GM12873 (cell line): ENCODE data around the gene PRR33.

ENCODE experiments used
- CTCF ChIP-seq: IDR thresholded peaks from 2 replicates; pipeline ENCODE4 v1.5.1; 2012; ENCODE audit warnings: low read depth, mild to moderate bottlenecking, moderate library complexity, low read length, control low read depth; ENCODE audit not compliant: insufficient read depth; ENCODE audit errors: missing control alignments

The PRR33 gene

DNA sequence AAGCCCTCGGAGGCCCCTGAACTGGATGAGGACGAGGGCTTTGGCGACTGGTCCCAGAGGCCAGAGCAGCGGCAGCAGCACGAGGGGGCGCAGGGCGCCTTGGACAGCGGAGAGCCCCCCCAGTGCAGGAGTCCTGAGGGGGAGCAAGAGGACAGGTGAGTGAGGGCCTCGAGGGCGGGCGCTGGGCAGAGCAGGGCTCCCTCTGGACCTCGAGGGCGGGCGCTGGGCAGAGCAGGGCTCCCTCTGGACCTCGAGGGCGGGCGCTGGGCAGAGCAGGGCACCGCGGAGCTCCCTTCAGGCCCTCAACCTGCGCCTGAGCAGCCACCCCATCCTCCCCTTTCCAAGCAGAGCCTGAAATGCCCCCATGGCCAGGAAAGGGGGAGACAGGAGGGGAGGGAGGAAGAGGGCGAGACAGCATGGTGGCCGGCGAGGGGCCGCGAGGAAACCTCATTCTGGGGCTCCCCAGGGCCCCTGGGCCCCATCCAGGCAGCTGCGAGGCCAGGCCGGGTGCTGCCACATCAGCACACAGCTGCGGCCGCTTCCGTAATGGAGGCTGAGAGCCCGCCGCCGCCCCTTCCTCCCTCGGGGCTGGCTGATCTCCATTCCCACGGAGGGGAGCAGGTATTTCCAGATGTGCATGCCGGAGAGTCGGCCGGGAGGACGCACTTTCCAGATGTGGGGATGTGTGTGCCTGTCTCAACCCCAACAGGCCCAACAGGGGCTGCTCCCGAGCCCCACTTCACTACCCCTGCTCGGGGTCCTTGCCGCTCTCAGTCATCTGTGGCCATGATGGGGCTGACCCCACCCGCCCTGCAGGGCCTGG is 10.0 kb downstream of the PRR33 start:
- TF ChIP-seq CTCF, result no peak

DNA sequence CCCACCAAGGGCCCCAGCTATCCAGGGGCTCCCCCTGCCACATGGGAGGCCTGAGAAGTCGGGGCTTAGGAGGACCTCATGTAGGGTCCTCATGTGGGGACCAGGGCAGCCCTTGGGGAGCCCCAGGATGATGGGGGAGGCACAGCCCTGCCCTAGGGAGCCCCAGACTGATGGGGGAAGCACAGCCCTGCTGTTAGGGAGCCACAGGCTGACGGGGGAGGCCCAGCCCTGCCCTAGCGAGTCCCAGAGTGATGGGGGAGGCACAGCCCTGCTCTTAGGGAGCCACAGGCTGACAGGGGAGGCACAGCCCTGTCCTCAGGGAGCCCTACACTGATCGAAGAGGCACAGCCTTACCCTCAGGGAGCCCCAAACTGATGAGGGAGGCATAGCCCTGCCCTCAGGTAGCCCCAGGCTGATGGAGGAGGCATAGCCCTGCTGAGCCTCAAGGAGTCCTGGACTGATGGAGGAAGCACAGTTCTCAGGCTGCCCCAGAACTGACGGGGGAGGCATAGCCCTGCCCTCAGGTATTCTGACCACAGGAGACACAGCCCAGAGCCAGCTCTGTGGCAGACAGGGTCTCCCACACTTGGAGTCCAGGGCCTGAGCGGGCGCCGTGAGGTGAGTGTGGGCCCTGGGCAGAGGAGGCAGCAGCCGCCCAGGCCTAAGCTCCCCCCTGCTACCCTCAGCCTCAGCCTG is 10.8 kb downstream of the PRR33 start:
- TF ChIP-seq CTCF, result no peak

DNA sequence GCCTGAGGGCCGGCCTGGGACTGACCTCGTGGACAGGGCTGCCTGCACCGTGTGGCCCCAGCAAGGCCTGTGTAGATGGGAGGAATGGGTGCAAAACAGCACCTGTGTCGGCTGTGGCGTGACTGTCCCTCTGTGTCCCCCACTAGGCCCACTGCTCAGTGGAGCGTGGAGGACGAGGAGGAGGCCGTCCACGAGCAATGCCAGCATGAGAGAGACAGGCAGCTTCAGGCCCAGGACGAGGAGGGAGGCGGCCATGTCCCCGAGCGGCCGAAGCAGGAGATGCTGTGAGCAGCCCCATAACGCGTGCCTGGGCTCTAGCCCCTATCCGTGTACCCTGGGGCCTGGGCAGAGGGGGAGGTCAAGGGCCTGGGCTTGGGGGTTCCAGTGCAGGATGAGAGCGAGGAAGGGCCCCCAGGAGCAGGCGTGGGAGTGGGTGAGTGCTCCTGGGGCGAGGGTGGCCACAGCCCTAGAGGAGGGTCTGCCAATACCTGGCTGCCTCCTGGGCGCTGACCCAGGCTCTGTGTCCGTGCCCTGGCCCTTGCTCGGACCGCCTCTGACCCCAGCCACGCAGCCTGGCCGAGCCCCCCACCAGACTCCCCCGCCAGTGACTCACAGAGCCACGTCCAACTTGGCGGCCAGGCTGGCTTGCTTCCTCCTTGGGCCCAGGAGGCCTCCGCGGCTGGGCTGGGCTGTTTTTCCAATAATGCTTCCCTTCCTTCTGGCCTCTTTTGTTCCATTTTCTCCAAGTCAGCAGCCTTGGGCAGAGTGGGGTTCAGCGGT is 11.6 kb downstream of the PRR33 start:
- TF ChIP-seq CTCF, result no peak

DNA sequence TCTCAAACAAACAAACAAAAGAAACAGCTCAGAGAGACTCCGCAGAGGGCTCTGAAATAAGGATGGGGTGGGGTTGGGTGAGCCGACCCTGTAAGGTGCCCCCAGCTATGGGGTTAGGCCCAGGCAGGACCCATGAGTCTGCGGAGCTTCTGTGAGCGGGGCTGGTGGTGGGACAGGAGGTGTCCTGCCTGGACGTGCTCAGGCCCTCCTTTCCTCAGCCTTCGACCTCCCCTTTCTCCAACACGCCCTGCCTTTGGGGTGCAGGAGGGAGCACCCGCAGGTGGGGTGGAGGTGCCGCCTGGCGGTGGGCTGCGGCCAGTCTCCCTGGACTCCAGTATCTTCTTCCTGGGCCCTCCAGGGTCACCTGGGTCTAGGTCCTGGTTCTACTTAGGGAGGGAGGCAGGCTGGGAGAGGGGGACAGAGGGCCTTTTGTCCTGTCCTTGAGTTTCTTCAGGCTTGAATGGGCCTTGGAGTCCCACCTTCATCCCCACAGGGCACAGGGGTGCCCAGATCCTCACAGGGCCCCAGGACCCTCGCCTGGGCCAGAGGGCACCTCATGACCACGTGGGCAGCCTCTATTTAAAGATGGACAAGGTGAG is 12.3 kb downstream of the PRR33 start:
- no peak for TF ChIP-seq CTCF

DNA sequence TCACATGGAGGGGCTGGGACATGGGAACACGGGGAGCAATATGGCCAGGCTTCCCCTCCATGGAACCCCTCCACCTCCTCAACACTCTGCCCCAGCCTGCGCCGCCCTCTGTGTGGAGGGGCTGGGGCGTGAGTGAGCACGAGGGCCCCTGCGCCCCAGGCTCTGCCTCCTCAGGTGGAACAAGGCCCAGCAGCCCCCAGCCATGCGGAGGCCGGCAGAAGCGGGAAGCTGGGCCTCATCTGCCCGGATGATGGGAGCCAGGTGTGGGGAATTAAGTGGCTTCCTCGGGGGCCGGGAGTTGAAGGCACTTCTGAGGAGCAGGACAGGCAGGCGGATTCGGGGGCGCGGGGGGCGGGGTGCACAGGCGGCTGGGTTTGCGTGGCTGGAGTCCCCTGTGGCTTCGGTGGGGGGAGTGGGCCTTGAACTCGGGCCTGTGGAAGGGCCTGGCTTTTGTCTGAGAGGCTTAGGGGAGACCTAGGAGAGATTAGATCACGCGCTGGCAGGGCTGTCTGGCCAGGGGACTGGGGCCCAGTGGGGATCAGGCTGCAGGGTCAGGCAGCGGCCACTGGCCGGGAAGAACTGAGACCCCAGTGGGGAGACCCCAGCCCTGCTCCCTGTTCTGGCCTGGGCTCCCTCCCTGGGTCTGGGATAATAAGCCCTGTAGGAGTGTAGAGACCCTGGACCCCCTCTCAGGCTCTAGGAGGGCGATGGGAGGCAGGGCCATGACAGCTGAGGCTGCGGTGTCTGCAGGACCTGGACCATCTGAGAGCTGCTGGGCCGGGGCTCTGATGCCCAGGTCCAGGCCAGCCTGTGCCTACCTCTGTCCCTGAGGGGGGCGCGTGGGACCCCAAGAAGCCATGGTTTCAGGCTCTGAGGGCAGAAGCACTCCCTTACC is 13.3 kb downstream of the PRR33 start:
- TF ChIP-seq CTCF, result no peak

DNA sequence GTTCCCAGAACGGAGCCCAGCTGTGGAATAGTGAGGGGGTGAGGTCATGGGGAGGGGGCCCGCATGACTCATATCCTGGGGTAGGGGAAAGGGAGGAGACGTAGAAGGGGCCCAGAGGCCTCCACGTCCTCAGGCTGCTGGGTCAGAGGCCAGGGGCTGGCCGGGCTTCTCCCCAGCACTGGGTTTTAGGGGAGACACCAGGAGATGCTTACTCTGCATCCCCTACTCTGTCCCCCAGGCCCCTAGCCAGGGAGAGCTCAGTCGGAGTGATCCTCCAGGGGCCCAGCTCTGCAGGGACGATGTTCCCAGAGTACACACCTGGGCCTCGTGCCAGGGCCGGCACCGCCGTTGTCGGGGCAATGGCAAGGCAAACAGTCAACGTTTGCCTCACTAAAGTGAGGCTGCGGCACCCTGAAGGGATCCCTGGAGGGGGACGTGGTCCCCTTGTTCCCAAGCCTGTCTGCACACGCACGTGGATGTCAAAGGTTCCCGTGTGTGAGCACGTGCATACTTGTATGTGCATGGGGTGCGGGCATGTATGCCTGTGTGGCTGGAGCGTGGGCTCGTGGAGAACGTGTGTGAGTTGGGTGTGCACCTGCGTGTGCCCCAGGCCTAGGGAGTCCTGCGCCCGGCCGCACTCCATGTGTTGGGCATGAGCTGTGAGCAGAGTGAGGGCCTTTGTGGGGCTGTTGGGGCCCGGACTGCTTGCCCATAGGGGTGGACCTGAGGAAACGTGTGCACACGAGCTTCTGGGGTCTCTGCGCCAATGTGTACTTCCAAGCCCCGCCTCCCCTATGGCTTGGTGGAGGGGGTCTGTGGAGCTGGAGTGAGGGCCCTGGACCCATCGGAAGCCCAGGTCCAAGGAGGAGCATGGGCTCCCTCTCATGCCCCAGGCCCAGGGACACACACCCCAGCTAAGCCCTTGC is 14.2 kb downstream of the PRR33 start:
- no peak for TF ChIP-seq CTCF
